Stimulated activated naive CD8-positive, alpha-beta T cell treated with anti-CD3 and anti-CD28 coated beads, Interleukin-15, Interleukin-2, amounts not matched to agents 100 ng/mL and 50 ng/mL, for 24 hours (primary cell): ENCODE data around the gene ARID5B.
"Not testable (repeated sequence)": the region's sequence is repeated elsewhere in the genome, so short reads cannot be mapped to it uniquely, and the experiment has no call there.

ENCODE experiments used
- H3K27ac Mint-ChIP-seq: one replicate; pipeline ENCODE4 v1.8.0; 2021; ENCODE audit warnings: mild to moderate bottlenecking, mixed read lengths
- H3K27me3 Mint-ChIP-seq: one replicate; pipeline ENCODE4 v1.8.0; 2021; ENCODE audit warnings: mixed read lengths
- H3K36me3 Mint-ChIP-seq: one replicate; pipeline ENCODE4 v1.8.0; 2021; ENCODE audit warnings: low read depth, mixed read lengths
- H3K4me1 Mint-ChIP-seq: one replicate; pipeline ENCODE4 v1.8.0; 2021; ENCODE audit warnings: low read depth, mixed read lengths
- H3K4me3 Mint-ChIP-seq: one replicate; pipeline ENCODE4 v1.8.0; 2021; ENCODE audit warnings: mild to moderate bottlenecking, mixed read lengths
- H3K9me3 Mint-ChIP-seq: one replicate; pipeline ENCODE4 v1.8.0; 2021; ENCODE audit warnings: mixed read lengths

Gene ARID5B

DNA sequence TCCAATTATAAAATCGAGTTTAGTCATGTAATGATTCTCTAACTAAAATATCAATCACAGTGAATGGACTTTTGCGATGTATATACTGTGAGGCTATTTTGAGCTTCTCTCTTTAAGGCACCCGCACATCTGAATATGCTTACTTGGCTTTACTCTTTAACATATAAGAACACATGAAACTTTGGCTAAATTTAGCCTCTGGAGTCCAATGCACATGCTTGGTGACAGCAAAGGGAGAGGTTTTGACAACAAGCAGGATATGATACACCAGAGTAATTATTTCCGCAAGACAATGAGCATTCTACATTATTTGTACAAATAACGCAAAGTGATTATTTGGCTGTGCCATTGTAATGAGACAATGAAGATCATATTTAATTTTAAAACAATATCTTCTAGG, 72.4 kb downstream of the ARID5B start:
- Mint-ChIP-seq H3K4me3 (no peak overlapping the region), H3K27ac (no peak overlapping the region), H3K9me3 (no peaks in the 10 kb centered on the region), H3K27me3 (no peaks in the 10 kb centered on the region), H3K4me1 (peaks cover 54% of the 10 kb centered on the region), H3K36me3 (peaks cover 61% of the 10 kb centered on the region)

DNA sequence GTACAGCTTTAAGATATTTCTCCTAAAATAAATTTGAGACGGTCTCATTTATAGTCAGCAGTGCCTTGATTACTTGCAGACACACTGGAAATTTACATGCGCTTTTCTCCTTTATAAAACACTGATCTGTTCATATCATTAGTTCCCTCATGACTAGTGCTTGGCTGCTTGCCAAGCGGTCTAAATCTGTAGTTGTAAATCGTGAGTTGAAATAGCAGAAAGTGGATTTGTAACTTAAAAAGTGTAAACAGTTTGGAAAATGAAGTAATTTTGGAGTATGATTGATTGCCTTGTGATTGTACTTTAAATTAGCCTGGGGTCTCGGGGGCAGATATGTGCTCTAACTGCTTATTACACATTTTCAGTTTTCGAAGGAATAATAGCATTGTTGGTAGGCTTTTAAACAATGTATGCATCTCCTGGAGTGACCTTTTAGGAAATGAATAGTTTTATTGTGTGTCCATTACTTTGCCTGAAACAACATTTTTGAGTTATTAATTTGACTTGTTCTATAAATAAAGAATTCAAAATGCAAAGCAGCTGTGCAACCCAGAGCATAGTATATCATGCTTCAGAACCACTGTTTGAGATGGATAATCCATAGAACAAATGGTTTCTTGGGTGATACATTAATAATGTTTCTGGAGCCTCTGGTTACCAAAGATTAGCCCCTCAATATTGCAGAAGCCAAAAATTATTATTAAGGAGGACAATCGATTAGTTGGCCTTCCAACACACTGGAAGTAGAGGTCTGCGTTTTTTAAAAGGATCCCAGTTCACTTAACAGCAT, 73.3 kb downstream of the ARID5B start:
- H3K4me1 Mint-ChIP-seq: peaks cover 48% of the 10 kb centered on the region
- peaks cover 61% of the 10 kb centered on the region for H3K36me3 Mint-ChIP-seq
- H3K27me3 Mint-ChIP-seq: no peaks in the 10 kb centered on the region
- no peak overlapping the region for H3K4me3 Mint-ChIP-seq
- H3K27ac Mint-ChIP-seq: peak overlapping the region; percentile 5
- H3K9me3 Mint-ChIP-seq: no peaks in the 10 kb centered on the region

DNA sequence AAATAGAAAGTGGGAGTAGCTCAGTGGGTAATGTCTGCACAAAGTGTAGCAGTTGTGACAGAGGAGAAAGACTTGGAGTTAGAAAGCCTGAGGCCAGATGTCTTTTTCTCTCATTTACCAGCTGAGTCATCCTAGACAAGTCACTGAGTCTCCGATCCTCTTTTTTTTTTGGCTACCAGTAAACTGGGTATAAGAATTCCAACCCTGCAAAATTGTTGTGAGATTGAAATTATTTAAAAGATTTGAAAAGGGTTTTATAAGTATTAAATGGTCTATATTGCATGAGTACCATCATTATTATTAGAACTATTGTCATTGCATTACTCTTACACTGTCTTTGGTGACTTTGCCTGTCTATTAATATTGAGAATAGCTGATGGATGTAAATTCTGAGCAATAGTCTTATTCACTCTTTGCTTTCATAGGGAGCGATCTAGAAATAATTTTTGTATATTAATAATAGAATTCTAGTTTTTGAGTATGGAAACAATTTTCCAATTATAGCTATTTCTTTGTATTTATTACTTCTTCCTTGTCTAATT, 74.0 kb downstream of the ARID5B start:
- peak overlapping the region; percentile 21 for H3K27ac Mint-ChIP-seq
- H3K9me3 Mint-ChIP-seq: no peaks in the 10 kb centered on the region
- peaks cover 47% of the 10 kb centered on the region for H3K4me1 Mint-ChIP-seq
- H3K36me3 Mint-ChIP-seq: peaks cover 62% of the 10 kb centered on the region
- no peaks in the 10 kb centered on the region for H3K27me3 Mint-ChIP-seq
- H3K4me3 Mint-ChIP-seq: no peak overlapping the region

DNA sequence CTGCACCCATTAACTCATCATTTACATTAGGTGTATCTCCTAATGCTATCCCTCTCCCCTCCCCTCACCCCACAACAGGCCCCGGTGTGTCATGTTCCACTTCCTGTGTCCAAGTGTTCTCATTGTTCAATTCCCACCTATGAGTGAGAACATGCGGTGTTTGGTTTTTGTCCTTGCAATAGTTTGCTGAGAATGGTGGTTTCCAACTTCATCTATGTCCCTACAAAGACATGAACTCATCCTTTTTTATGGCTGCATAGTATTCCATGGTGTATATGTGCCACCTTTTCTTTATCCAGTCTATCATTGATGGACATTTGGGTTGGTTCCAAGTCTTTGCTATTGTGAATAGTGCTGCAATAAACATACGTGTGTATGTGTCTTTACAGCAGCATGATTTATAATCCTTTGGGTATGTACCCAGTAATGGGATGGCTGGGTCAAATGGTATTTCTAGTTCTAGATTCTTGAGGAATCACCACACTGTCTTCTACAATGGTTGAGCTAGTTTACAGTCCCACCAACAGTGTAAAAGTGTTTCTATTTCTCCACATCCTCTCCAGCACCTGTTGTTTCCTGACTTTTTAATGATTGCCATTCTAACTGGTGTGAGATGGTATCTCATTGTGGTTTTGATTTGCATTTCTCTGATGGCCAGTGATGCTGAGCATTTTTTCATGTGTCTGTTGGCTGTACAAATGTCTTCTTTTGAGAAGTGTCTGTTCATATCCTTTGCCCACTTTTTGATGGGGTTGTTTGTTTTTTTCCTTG, 75.6 kb downstream of the ARID5B start:
- peak overlapping the region; percentile 55 for H3K27ac Mint-ChIP-seq
- H3K4me3 Mint-ChIP-seq, H3K9me3 Mint-ChIP-seq, H3K27me3 Mint-ChIP-seq: not testable (repeated sequence)
- H3K4me1 Mint-ChIP-seq: peaks cover 52% of the 10 kb centered on the region
- H3K36me3 Mint-ChIP-seq: peaks cover 74% of the 10 kb centered on the region

DNA sequence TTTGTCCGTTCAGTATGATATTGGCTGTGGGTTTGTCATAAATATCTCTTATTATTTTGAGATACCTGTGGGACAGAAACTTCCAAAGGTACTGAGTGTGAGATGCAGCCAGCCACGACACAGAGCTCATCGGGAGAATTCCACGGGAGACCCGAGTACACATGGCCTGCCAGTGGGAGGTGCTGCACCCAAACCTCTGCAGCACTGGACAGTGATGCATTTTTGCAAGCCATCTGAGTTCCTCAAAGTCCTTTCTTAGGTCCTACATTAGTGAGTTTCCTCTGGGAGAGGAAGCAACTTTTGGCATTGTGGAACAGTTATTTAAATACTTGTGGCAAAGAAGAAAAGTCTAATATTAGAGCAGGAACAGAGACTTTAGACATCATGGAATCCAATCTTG, 77.5 kb downstream of the ARID5B start:
- Mint-ChIP-seq H3K4me1 (peaks cover 51% of the 10 kb centered on the region), H3K27ac (peak overlapping the region; percentile 59), H3K36me3 (peaks cover 68% of the 10 kb centered on the region), H3K27me3 (no peaks in the 10 kb centered on the region), H3K4me3 (no peak overlapping the region), H3K9me3 (no peaks in the 10 kb centered on the region)

DNA sequence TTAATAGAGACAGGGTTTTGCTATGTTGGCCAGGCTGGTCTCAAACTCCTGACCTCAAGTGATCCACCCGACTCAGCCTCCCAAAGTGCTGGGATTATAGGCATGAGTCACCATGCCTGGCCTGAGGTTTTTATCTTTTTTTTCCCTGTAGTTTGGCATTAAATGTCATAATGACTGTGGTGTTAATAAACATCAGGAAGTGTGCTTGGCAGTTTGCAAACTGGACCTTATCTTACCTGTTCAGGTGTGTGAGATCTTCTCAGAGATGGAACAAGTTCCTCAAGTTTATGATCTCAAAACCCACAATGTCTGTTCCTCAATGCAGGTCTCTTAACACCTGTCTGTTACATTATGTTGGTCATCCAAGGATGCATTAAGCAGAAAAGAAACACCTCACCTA, 80.0 kb downstream of the ARID5B start:
- no peak overlapping the region for H3K27ac Mint-ChIP-seq
- H3K9me3 Mint-ChIP-seq: no peaks in the 10 kb centered on the region
- peaks cover 68% of the 10 kb centered on the region for H3K4me1 Mint-ChIP-seq
- H3K27me3 Mint-ChIP-seq: no peaks in the 10 kb centered on the region
- no peak overlapping the region for H3K4me3 Mint-ChIP-seq
- peaks cover 63% of the 10 kb centered on the region for H3K36me3 Mint-ChIP-seq

DNA sequence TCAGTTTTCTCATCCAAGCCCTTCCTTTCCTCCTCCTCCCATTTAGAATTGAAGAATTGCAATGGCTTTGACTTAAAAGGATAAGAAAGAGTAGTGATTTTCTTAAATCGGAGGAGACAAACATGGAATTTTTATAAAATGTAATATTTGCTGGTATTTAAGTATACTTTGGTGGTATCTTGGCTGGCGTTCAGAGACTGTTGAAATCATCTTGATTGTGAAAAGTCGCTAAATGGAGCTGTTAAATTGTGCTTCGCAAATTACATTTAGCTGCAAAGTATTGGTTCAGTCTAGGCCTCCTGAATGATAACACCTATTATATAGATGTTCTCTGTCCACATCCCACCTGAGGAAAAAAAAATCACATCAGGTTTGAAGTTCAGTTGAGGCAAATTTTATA, 81.8 kb downstream of the ARID5B start:
- Mint-ChIP-seq H3K27me3 (no peaks in the 10 kb centered on the region), H3K36me3 (peaks cover 59% of the 10 kb centered on the region), H3K4me1 (peaks cover 82% of the 10 kb centered on the region), H3K27ac (no peak overlapping the region), H3K9me3 (no peaks in the 10 kb centered on the region), H3K4me3 (no peak overlapping the region)

DNA sequence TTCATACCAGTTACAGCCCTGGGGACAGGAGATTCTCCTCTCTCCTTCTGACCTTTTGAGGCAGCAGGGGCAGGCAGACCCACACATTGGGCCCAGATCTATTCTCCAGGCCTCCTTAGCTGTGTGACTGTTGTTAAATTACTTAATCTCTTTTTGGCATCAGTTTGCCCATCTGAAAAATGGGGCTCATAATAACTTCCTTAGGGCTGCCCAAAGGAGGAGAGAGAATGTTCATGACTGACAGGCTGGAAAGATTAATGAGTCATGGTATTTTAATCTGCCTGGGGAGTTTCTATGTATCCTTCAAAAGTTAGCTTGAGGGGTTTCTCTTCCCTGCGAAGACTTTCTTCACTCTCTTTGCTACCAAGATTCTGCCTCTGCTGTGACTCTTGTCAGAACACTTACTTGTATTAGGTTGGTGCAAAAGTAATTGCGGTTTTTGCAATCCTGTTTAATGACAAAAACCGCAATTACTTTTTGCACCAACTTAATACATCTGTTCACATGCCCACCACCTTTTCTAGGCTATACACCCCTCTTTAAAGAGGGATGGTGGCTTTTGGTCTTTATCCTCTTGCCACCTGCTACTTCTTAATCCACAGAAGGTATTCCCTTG, 83.4 kb downstream of the ARID5B start:
- no peak overlapping the region for H3K4me3 Mint-ChIP-seq
- H3K27me3 Mint-ChIP-seq: no peaks in the 10 kb centered on the region
- peaks cover 90% of the 10 kb centered on the region for H3K4me1 Mint-ChIP-seq
- H3K27ac Mint-ChIP-seq: peak overlapping the region; percentile 98
- H3K36me3 Mint-ChIP-seq: peaks cover 49% of the 10 kb centered on the region
- H3K9me3 Mint-ChIP-seq: no peaks in the 10 kb centered on the region

DNA sequence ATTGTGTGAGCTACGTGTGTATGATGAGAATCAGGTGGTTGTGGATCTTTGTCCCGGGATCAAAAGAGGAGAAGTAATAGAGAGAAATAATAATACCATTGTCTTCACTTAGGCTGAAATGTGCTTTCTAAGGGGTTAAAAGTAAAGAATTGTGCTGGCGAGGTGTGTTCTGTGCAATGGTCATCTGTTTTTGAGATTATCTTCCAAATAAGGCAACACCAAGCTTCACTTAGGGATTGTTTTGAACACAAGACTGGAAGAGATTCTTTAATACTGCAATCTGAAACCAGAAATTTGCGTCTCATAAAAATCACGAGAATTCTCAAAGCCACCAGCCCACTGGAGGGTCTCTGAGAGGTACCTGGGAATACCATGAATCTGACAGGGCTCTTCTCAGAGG, 84.2 kb downstream of the ARID5B start:
- H3K36me3 Mint-ChIP-seq: peaks cover 50% of the 10 kb centered on the region
- no peak overlapping the region for H3K4me3 Mint-ChIP-seq
- H3K27ac Mint-ChIP-seq: peak overlapping the region; percentile 98
- H3K4me1 Mint-ChIP-seq: peaks cover 92% of the 10 kb centered on the region
- H3K27me3 Mint-ChIP-seq: no peaks in the 10 kb centered on the region
- no peaks in the 10 kb centered on the region for H3K9me3 Mint-ChIP-seq

DNA sequence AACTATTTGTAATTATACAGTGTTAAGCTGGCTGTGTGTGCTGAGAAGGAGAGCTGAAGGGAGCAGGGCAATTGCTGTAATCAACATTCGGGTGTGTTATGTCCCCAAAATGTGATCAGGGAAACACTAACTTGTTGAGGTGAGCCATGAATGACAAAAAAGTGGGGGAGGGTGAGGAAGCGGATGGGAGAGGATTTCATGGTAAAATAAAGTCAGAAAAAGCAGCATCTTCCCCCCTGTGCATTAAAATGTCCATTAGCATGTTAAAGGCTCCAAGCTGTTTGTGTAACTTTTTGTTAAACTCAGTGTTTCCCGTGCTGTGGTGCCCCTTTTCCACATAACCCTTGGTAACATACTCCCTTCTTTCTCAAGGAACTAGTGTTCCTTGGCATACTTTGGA, 84.9 kb downstream of the ARID5B start:
- Mint-ChIP-seq H3K27me3 (no peaks in the 10 kb centered on the region), H3K9me3 (no peaks in the 10 kb centered on the region), H3K36me3 (peaks cover 53% of the 10 kb centered on the region), H3K4me1 (peaks cover 94% of the 10 kb centered on the region), H3K27ac (peak overlapping the region; percentile 98), H3K4me3 (no peak overlapping the region)

DNA sequence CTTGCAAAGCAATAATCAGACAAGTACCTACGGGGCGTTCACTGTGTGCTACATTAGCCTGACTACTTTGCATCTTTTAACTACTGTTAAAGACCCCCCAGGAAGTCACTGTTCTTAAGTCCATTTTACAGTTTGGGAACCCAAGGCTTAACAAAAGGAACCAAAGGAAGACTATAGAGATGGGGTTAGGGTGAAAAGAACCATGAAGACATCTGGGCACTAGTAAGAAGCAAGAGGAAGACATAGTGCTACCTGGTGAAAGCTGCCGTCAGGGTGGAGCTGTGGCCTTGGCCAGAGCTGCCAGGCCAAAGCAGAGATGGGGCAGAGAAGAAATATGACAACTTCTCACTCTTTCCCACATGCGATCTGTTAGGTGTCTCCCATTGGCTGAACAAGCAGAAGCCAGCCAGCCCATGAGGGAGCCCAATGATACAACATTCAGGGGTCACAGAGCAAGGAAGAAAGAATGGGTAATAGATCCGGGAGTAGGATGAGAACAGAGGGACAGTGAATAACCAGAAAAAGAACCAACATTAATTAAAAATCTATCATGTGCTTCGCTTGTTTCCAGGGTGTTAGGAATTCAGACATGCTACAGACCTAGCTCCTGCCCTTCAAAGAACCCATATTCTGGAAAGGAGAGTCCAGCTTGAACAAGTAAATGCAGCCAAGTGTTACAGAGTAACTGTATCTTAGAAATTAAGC, 85.4 kb downstream of the ARID5B start:
- H3K4me1 Mint-ChIP-seq: peaks cover 94% of the 10 kb centered on the region
- H3K27ac Mint-ChIP-seq: peak overlapping the region; percentile 98
- peak overlapping the region; percentile 57 for H3K4me3 Mint-ChIP-seq
- no peaks in the 10 kb centered on the region for H3K9me3 Mint-ChIP-seq
- H3K36me3 Mint-ChIP-seq: peaks cover 50% of the 10 kb centered on the region
- H3K27me3 Mint-ChIP-seq: no peaks in the 10 kb centered on the region

DNA sequence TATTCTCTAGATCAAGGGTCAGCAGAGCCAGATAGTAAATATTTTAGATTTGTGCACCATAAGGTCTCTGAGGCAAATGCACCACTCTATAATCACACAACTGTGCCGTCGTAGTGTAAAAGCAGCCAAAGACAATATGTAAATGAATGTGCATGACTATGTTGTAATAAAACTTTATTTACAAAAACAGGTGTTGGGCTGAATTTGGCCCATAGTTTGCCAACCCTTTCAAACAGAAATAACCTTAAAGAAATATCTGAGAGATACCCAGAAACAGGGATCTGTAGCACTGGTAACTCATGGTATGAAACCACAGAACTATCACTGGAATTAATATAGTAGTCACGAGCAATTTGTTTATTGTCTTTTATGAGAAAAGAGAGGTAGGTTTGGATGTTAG, 86.0 kb downstream of the ARID5B start:
- Mint-ChIP-seq H3K36me3 (peaks cover 51% of the 10 kb centered on the region), H3K4me3 (peak overlapping the region; percentile 73), H3K27me3 (no peaks in the 10 kb centered on the region), H3K27ac (peak overlapping the region; percentile 98), H3K4me1 (peaks cover 95% of the 10 kb centered on the region), H3K9me3 (no peaks in the 10 kb centered on the region)

DNA sequence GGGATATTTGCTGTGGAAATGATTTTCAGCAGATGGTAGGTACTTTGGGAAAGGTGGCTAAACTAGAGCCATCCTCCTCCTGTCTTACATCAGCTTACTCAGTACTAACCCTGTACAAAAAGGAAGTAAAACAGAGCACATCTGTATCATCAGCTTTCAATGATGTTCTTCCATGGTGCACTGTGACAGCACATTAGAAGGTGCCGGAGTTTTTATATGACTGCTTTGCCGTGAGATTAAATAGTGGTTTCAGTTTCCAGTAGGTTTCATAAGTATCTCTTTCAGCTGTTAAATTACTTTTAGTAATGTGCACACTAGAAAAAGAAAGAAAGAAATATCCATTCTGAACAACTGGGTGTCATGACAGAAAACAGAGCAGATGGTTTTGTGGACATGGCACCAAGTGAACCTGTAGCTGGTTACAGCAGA, 86.5 kb downstream of the ARID5B start:
- peak overlapping the region; percentile 73 for H3K4me3 Mint-ChIP-seq
- peaks cover 95% of the 10 kb centered on the region for H3K4me1 Mint-ChIP-seq
- peak overlapping the region; percentile 98 for H3K27ac Mint-ChIP-seq
- H3K27me3 Mint-ChIP-seq: no peaks in the 10 kb centered on the region
- no peaks in the 10 kb centered on the region for H3K9me3 Mint-ChIP-seq
- H3K36me3 Mint-ChIP-seq: peaks cover 50% of the 10 kb centered on the region

DNA sequence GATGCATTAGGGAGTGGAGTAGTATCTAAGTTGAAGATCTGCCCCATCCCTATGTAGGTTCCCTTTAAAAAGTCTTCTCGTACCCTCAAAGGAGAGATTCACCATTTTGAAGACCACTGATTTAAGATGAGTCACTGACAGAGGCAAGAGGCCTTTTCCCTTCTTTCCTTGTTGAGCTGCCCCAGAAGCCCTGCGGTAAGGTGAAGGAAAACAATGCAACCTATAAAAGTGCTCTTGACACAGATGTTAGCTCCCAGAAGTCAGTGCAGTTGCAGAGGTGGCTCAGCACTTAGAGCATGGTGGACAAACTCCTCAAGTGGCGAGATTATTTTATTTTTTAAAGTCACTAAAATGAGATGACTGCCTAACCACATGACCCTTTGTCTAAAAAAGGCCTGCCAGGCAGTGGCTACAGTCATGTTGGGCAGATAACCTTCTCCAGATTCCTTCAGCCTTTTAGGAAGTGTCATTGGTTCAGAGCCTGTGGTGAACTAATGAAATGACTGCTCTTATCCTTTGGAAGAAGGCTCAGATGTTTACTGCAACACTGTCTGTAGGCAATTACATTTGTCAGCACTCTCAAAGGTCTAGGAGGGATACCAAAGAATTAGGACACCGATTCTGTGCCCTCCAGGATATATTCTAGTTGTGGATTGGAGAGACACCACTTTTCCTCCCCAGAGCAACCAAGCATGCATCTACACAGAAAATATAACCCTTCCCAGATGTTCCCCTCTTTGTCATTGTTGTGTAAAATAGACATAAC, 88.7 kb downstream of the ARID5B start:
- Mint-ChIP-seq H3K36me3 (peaks cover 60% of the 10 kb centered on the region), H3K9me3 (no peaks in the 10 kb centered on the region), H3K27me3 (no peaks in the 10 kb centered on the region), H3K4me1 (peaks cover 97% of the 10 kb centered on the region), H3K4me3 (no peak overlapping the region), H3K27ac (peak overlapping the region; percentile 69)
